ENCODE results near the gene C20orf204. TPM values are rescaled to one million over a fixed set of nuclear protein-coding genes. Genes with fewer than 3 reads are reported as not detected.

The C20orf204 gene
- total and polyA plus RNA-seq, 2 of the 4 experiments (the other 2 are of a cell fraction), result 0.09 to 0.18 TPM

DNA sequence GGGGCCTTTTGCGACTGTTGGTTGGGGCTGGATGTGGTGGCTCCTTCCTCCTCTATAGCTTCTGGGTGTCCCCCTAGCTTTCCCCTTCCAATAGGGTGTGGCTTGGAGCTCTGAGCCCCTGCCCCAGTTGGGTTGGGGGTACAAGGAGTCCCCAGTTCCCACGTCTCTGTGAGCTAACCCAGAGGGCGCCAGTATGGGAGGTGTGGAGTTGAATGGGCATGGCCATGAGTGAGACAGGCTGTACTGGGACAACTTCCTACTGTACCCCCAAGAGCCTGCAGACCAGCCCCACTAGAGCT is 1.2 kb downstream of the C20orf204 start:
- H4K8ac ChIP-seq (ENCODE audit: low read depth in 2 of 2, low read length in 2 of 2), result no peak overlapping the region
- H3K4ac ChIP-seq (ENCODE audit: low read depth, low read length), result no peak overlapping the region
- H3K14ac ChIP-seq (replicated peaks; ENCODE audit: low read depth, low read length), result no peak overlapping the region
- no peak overlapping the region for H4K91ac ChIP-seq (ENCODE audit: insufficient read depth, low read depth, low read length)
- no CpG with 5 or more reads among the region's 3 CpGs for WGBS, 2 experiments (ENCODE audit: extremely low coverage in 2 of 2, insufficient read length in 1 of 2)
- H2BK120ac ChIP-seq (ENCODE audit: low read depth, low read length), result no peak overlapping the region
- dilution Hi-C loops (cut with HindIII; ENCODE audit: low sequenced_read_pairs, unreplicated experiment) (no loop called here), in situ Hi-C loops (cut with MboI; ENCODE audit: low sequenced_read_pairs) (no loop called here), intact Hi-C loops (cut with micrococcal nuclease) (no loop called here)
- DNase-seq, result no peak
- no peak overlapping the region for H3K18ac ChIP-seq (ENCODE audit: low read depth, low read length)
- H3K27me3 ChIP-seq (ENCODE audit: control insufficient read depth, insufficient read depth, low read length), result peaks cover 41% of the 10 kb centered on the region
- ATAC-seq (ENCODE audit: low read depth), result no peak
- TF ChIP-seq RCOR1 (IDR thresholded peaks at IDR 0.05; ENCODE audit: insufficient replicate concordance, low read length), result no peak
- no peak for TF ChIP-seq POLR2A (IDR thresholded peaks at IDR 0.05; ENCODE audit: low read depth, low read length)
- no peak for TF ChIP-seq MXI1 (IDR thresholded peaks at IDR 0.05; ENCODE audit: borderline replicate concordance, low read depth, low read length)
- TF ChIP-seq MAFK (IDR thresholded peaks at IDR 0.05; ENCODE audit: low read depth, low read length), result no peak
- TF ChIP-seq FOS (IDR thresholded peaks at IDR 0.05; ENCODE audit: low read depth, low read length), result no peak
- TF ChIP-seq CHD1 (IDR thresholded peaks at IDR 0.05; ENCODE audit: low read depth, low read length), result no peak
- TF ChIP-seq RAD21 (IDR thresholded peaks at IDR 0.05; ENCODE audit: low read length), result no peak
- TF ChIP-seq, protein P1, sequence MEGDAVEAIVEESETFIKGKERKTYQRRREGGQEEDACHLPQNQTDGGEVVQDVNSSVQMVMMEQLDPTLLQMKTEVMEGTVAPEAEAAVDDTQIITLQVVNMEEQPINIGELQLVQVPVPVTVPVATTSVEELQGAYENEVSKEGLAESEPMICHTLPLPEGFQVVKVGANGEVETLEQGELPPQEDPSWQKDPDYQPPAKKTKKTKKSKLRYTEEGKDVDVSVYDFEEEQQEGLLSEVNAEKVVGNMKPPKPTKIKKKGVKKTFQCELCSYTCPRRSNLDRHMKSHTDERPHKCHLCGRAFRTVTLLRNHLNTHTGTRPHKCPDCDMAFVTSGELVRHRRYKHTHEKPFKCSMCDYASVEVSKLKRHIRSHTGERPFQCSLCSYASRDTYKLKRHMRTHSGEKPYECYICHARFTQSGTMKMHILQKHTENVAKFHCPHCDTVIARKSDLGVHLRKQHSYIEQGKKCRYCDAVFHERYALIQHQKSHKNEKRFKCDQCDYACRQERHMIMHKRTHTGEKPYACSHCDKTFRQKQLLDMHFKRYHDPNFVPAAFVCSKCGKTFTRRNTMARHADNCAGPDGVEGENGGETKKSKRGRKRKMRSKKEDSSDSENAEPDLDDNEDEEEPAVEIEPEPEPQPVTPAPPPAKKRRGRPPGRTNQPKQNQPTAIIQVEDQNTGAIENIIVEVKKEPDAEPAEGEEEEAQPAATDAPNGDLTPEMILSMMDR (conservative IDR thresholded peaks at IDR 0.05; ENCODE audit: low read depth, low read length), result no peak
- TF ChIP-seq RFX5 (IDR thresholded peaks at IDR 0.05; ENCODE audit: low read depth, low read length), result no peak
- TF ChIP-seq CEBPB (IDR thresholded peaks at IDR 0.05; ENCODE audit: low read depth, low read length), result no peak
- TF ChIP-seq, protein P2, sequence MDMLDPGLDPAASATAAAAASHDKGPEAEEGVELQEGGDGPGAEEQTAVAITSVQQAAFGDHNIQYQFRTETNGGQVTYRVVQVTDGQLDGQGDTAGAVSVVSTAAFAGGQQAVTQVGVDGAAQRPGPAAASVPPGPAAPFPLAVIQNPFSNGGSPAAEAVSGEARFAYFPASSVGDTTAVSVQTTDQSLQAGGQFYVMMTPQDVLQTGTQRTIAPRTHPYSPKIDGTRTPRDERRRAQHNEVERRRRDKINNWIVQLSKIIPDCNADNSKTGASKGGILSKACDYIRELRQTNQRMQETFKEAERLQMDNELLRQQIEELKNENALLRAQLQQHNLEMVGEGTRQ (IDR thresholded peaks at IDR 0.05; ENCODE audit: low read depth, low read length), result no peak
- no peak for TF ChIP-seq BHLHE40 (IDR thresholded peaks at IDR 0.05; ENCODE audit: low read depth, low read length)
- TF ChIP-seq SMC3 (IDR thresholded peaks at IDR 0.05; ENCODE audit: low read depth, low read length), result no peak
- no peak for TF ChIP-seq NFE2L2 (IDR thresholded peaks at IDR 0.05; ENCODE audit: low read depth, low read length)
- TF ChIP-seq, protein P3, sequence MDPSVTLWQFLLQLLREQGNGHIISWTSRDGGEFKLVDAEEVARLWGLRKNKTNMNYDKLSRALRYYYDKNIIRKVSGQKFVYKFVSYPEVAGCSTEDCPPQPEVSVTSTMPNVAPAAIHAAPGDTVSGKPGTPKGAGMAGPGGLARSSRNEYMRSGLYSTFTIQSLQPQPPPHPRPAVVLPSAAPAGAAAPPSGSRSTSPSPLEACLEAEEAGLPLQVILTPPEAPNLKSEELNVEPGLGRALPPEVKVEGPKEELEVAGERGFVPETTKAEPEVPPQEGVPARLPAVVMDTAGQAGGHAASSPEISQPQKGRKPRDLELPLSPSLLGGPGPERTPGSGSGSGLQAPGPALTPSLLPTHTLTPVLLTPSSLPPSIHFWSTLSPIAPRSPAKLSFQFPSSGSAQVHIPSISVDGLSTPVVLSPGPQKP (IDR thresholded peaks at IDR 0.05; ENCODE audit: borderline replicate concordance, low read depth, low read length), result no peak
- TF ChIP-seq MAZ (IDR thresholded peaks at IDR 0.05; ENCODE audit: borderline replicate concordance, low read depth, low read length), result no peak
- peaks cover 4% of the 10 kb centered on the region; the same call in 1 of the 2 replicates for H3K4me1 ChIP-seq (ENCODE audit: control insufficient read depth, insufficient read depth, low read length)
- ChIA-PET CTCF (no interaction called here), POLR2A (ENCODE audit: unreplicated experiment) (no interaction called here)
- H2BK20ac ChIP-seq (ENCODE audit: low read depth, low read length), result no peak overlapping the region
- H3K27ac ChIP-seq (ENCODE audit: insufficient read depth, low read length), result no peak overlapping the region
- no peak overlapping the region for H2AK5ac ChIP-seq (ENCODE audit: low read depth, low read length)
- peaks cover 16% of the 10 kb centered on the region for H3K36me3 ChIP-seq (ENCODE audit: control insufficient read depth, insufficient read depth, low read length)
- peaks cover 5% of the 10 kb centered on the region; the same call in 1 of the 2 replicates for H4K20me1 ChIP-seq (ENCODE audit: insufficient read depth, low read length)
- H2BK15ac ChIP-seq (ENCODE audit: low read depth, low read length), result no peak overlapping the region
- H3K4me3 ChIP-seq (ENCODE audit: insufficient read depth, low read depth, low read length), result no peak overlapping the region
- no peak overlapping the region for H3K9ac ChIP-seq (ENCODE audit: low read depth, low read length)
- H4K5ac ChIP-seq (ENCODE audit: low read depth, low read length), result no peak overlapping the region
- H2AFZ ChIP-seq (replicated peaks; ENCODE audit: low read length, poor library complexity), result no peak overlapping the region
- H2AK9ac ChIP-seq (replicated peaks; ENCODE audit: low read depth, low read length, poor library complexity), result no peak overlapping the region
- no TSS peak for BruUV-seq (replicated peaks)
- no peaks in the 10 kb centered on the region for H3K9me1 ChIP-seq (ENCODE audit: insufficient read depth, low read length)
- no peak overlapping the region for H2BK5ac ChIP-seq (ENCODE audit: low read depth, low read length, poor library complexity, severe bottlenecking)
- no peak overlapping the region for H3K23ac ChIP-seq (ENCODE audit: low read depth, low read length)
- H3K4me2 ChIP-seq (ENCODE audit: low read depth, low read length), result no peak overlapping the region
- no peaks in the 10 kb centered on the region for H3K79me1 ChIP-seq (ENCODE audit: low read depth in 1 of 2, low read length in 2 of 2)
- no peak overlapping the region for H3K56ac ChIP-seq (ENCODE audit: extremely low read depth, insufficient read depth, low read length)
- H3K9me3 ChIP-seq (ENCODE audit: control insufficient read depth, insufficient read depth, low read length), result no peaks in the 10 kb centered on the region

Data from IMR-90 (cell line).